Gastroesophageal sphincter (tissue), 3 donors: ENCODE results near the gene EME2.

ENCODE experiments used
- POLR2A ChIP-seq, 2 donors: fragments of 450-650 bp; IDR thresholded peaks; one replicate each; pipeline ENCODE4 v1.6.1; 2017; ENCODE audit warnings: antibody characterized with exemption in 2 of 2, mild to moderate bottlenecking in 2 of 2, moderate library complexity in 1 of 2
- TF ChIP-seq, protein P1 (sequence below), 4 experiments: fragments of 200-600 bp in 2 of 4; fragments of 450-650 bp in 2 of 4; sonication (generic) in 1 of 4; IDR thresholded peaks; one replicate each; pipeline ENCODE4 v1.5.1; 2017 to 2019; ENCODE audit warnings: antibody characterized with exemption in 4 of 4, mild to moderate bottlenecking in 2 of 4, moderate library complexity in 2 of 4

DNA sequence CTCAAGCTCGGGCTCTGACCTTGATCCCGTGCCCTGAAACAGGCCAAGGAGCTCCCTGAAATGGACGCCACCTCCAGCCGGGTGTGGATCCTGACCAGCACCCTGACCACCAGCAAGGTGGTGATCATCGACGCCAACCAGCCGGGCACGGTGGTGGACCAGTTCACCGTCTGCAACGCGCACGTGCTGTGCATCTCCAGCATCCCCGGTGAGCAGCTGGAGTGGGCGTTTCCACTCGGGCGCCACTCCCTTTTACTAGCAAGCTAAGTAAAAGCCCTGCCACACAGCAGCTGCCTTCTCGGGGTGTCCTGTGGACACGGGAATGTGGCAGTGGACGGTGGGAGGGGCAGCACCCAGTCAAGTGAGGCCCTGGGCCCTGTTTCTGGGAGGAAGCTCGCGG, 7.6 kb upstream of the EME2 start:
- TF ChIP-seq, protein P1, sequence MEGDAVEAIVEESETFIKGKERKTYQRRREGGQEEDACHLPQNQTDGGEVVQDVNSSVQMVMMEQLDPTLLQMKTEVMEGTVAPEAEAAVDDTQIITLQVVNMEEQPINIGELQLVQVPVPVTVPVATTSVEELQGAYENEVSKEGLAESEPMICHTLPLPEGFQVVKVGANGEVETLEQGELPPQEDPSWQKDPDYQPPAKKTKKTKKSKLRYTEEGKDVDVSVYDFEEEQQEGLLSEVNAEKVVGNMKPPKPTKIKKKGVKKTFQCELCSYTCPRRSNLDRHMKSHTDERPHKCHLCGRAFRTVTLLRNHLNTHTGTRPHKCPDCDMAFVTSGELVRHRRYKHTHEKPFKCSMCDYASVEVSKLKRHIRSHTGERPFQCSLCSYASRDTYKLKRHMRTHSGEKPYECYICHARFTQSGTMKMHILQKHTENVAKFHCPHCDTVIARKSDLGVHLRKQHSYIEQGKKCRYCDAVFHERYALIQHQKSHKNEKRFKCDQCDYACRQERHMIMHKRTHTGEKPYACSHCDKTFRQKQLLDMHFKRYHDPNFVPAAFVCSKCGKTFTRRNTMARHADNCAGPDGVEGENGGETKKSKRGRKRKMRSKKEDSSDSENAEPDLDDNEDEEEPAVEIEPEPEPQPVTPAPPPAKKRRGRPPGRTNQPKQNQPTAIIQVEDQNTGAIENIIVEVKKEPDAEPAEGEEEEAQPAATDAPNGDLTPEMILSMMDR (IDR thresholded peaks at IDR 0.05) = no peak
- no peak for TF ChIP-seq POLR2A (IDR thresholded peaks at IDR 0.05)
